Karpas-422 (cell line): Measurements from ENCODE around the gene CATSPER3. TPM values are rescaled to one million over a fixed set of nuclear protein-coding genes. Genes with fewer than 3 reads are reported as not detected.

Experiments used
- DNase-seq: peaks from one replicate; pipeline ENCODE4 v3.0.0-alpha.2; 2015
- H2AFZ ChIP-seq: fragments of 200-600 bp; sonication (generic); 2 replicates; pipeline ENCODE4 v1.6.1; 2014; ENCODE audit warnings: antibody characterized with exemption, low read length, mixed read lengths
- H3K27ac ChIP-seq: fragments of 200-600 bp; sonication (generic); 2 replicates; pipeline ENCODE4 v1.5.1; 2014; ENCODE audit warnings: mild to moderate bottlenecking, low read length, moderate library complexity
- H3K27me3 ChIP-seq: fragments of 200-600 bp; sonication (generic); 2 replicates; pipeline ENCODE4 v1.6.1; 2014; ENCODE audit warnings: low read length, mixed read lengths
- H3K36me3 ChIP-seq: fragments of 200-600 bp; sonication (generic); 2 replicates; pipeline ENCODE4 v1.6.1; 2014; ENCODE audit warnings: low read length, mixed read lengths; ENCODE audit not compliant: insufficient read depth
- H3K4me1 ChIP-seq: fragments of 200-600 bp; sonication (generic); 2 replicates; pipeline ENCODE4 v1.6.1; 2014; ENCODE audit warnings: mild to moderate bottlenecking, low read length, mixed read lengths
- H3K4me2 ChIP-seq: fragments of 200-600 bp; sonication (generic); 2 replicates; pipeline ENCODE4 v1.6.1; 2014; ENCODE audit warnings: low read length, low read depth, mild to moderate bottlenecking; ENCODE audit not compliant: poor library complexity, severe bottlenecking
- H3K4me3 ChIP-seq: fragments of 200-600 bp; sonication (generic); 2 replicates; pipeline ENCODE4 v1.5.1; 2014; ENCODE audit warnings: mild to moderate bottlenecking, antibody characterized with exemption, low read length, mixed read lengths
- H3K79me2 ChIP-seq: fragments of 200-600 bp; sonication (generic); 2 replicates; pipeline ENCODE4 v1.6.1; 2014; ENCODE audit warnings: mild to moderate bottlenecking, low read length, mixed read lengths
- H3K9ac ChIP-seq: fragments of 200-600 bp; sonication (generic); 2 replicates; pipeline ENCODE4 v1.6.0; 2014; ENCODE audit warnings: low read length
- H3K9me2 ChIP-seq: fragments of 200-600 bp; sonication (generic), shearing (Covaris generic); replicated peaks from 2 replicates; pipeline ENCODE4 v1.6.0; 2014; ENCODE audit warnings: mild to moderate bottlenecking, low read length, moderate library complexity; ENCODE audit not compliant: insufficient read depth
- H3K9me3 ChIP-seq: fragments of 300-700, 200-600 bp; sonication (generic); 2 replicates; pipeline ENCODE4 v1.6.1; 2014; ENCODE audit warnings: low read length, mixed read lengths
- H4K20me1 ChIP-seq: fragments of 200-600 bp; sonication (generic); 2 replicates; pipeline ENCODE4 v1.6.1; 2014; ENCODE audit warnings: mild to moderate bottlenecking, antibody characterized with exemption, low read length, low read depth; ENCODE audit not compliant: insufficient read depth
- total RNA-seq: library from RNA; depleted of rRNA; stranded (reverse); fragments of >200 nt; shearing (Covaris generic); gene quantifications from 2 replicates; pipeline ENCODE4 v1.2.3, GENCODE V29; 2014; ENCODE audit warnings: low replicate concordance

Gene CATSPER3
- total RNA-seq, 1 experiment from 2014 or later: not detected

DNA sequence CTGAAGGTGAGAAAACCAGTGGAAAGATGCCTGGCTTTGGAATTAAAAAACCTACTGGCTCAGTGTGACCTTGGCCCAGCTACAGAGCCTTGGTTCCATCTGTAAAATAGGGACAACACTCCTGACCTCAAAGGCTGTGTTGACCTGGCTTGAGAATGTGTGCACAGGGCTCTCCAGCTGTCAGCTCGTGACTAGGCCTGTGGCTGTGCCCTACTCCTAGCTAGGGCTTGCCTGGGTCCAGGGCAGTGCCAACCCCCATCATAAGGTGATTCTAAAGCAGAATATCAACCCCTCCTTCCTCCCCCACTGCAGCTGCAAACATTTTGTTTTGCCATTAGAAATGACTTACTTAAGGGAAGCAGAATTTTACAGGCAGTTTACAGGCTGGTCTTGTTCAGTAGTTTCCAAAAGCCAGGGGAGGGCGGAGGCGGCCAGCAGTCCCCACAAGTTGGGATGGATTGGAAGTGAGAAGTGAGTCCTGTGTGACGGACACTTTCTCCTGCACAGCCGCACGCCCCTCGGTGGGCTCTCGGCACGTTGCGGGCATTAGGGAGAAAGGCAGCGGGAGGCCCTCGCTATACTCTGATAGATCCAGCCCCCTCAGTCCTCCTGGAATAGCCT, 59.0 kb downstream of the CATSPER3 start:
- peak; percentile 74 for DNase-seq
- Histone ChIP-seq H3K9ac (no peak overlapping the region), H2AFZ (no peak overlapping the region), H3K27me3 (no peaks in the 10 kb centered on the region), H3K27ac (peak overlapping the region; percentile 60), H3K36me3 (peaks cover 34% of the 10 kb centered on the region), H3K4me1 (peaks cover 30% of the 10 kb centered on the region), H3K9me2 (no peaks in the 10 kb centered on the region), H3K79me2 (peaks cover 24% of the 10 kb centered on the region), H3K9me3 (no peaks in the 10 kb centered on the region), H3K4me2 (no peak overlapping the region), H4K20me1 (peaks cover 42% of the 10 kb centered on the region), H3K4me3 (no peak overlapping the region)

DNA sequence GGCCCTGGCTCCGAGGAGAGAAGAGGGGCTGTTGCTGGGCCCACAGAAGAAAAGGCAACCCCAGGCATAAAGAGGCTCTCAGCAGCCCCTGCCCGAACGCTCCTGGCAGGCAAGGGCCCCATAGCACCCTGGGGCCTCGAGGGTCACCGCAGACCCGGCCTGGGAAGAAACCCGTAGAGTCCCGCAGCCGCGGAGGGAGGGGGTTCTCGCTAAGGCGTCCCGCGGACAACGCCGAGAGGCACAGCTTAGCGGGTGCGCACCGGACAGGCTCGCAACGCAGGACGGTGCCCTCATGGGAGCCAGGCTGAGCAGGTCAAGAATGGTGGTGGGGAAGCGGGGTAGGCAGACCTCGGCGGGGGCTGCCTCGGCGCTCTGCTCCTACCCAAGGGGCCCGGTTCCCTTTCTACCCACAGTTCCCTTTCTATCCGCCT, 59.6 kb downstream of the CATSPER3 start:
- Histone ChIP-seq H4K20me1 (peaks cover 46% of the 10 kb centered on the region), H2AFZ (no peak overlapping the region), H3K9me2 (no peaks in the 10 kb centered on the region), H3K79me2 (peaks cover 30% of the 10 kb centered on the region), H3K4me3 (no peak overlapping the region), H3K9me3 (no peaks in the 10 kb centered on the region), H3K9ac (no peak overlapping the region), H3K27ac (0 out of 2 replicates have a peak overlapping the region, but pooled peaks have one; percentile 60), H3K27me3 (no peaks in the 10 kb centered on the region), H3K4me1 (peaks cover 32% of the 10 kb centered on the region), H3K36me3 (peaks cover 39% of the 10 kb centered on the region), H3K4me2 (no peak overlapping the region)
- no peak for DNase-seq

DNA sequence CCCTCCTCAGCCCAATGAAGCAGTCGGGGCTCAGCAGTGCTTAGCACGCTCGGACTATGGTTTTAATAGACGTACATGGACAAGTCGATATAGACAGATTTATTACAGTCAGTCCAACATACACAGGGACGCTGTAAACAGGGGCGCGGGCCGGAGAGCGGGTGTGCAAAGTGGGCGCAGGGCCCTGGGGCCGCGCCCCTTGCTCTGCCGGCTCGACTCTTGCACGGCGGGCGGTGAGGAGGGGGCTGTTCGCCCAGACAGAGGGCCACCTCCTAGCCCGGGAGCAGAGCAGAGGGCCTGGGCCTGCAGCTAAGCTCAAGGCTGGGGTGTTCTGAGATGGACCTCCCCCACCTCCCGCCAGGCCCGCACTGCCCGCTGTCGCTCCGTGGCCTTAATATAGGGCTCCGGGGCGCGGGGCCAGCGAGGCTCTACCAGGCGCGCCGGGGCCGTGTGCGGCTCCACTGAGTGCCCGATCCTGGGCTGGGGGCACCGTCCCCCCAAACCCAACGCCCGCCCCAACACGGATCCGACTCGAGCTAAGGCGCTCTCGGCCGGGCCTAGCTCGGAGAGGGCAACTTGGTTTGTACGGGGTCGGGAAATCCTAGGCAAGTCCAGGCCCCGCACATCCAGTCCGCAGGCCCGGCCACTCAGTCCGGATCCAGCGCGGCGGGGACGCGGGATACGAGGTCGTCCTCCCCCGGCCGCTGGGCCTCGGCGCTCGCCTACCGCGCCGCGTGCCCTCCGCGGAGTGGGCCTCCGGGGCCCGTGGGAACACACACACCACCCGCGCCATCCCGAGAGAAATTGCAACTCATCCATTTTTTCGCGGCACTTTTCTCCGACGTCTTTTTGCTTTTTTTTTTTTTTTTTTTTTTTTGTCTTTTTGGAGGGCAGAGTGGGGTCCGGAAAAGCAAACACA, 60.2 kb downstream of the CATSPER3 start:
- H3K36me3 ChIP-seq: peaks cover 45% of the 10 kb centered on the region

DNA sequence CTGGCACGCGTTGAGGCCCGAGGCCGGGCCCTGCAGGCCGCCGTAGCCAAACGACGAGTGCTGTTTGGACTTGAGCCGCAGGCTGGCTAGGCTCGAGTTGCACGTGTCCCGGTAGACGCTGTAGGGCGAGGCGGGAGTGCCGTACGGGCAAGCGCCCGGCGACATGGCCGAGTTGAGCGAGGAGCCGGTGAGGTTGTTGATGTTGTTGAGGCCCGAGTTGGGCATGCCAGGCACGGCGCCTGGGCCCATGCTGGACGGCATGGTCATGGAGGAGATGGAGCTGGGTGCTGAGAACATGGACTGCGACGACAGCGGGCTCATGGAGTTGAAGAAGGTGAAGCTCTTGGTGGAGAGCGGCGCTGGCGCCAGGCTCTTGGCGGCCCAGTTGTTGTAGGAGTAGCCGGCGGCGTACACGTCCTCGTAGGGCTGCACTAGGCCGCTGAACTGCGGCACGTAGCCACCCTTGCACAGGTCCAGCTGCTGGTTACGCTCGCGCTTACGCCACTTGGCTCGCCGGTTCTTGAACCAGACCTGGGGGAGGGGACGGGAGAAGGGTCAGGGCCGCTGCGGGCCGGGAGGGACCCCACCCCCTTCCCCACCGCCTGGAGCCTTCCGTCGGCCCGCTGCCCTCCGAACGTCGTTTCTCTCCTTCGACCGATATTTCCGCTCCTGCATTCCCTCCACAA, 61.2 kb downstream of the CATSPER3 start:
- Histone ChIP-seq H2AFZ (no peak overlapping the region), H3K27me3 (no peaks in the 10 kb centered on the region), H4K20me1 (peaks cover 46% of the 10 kb centered on the region), H3K4me1 (peaks cover 32% of the 10 kb centered on the region), H3K4me2 (no peak overlapping the region), H3K9ac (no peak overlapping the region), H3K36me3 (peaks cover 51% of the 10 kb centered on the region), H3K27ac (no peak overlapping the region), H3K79me2 (peaks cover 45% of the 10 kb centered on the region), H3K9me2 (no peaks in the 10 kb centered on the region), H3K9me3 (no peaks in the 10 kb centered on the region), H3K4me3 (no peak overlapping the region)
- DNase-seq: no peak

More for the DNA sequence above, 60.2 kb downstream of the CATSPER3 start:
- Histone ChIP-seq H2AFZ (no peak overlapping the region), H3K79me2 (peaks cover 36% of the 10 kb centered on the region), H3K4me3 (no peak overlapping the region), H3K9me3 (no peaks in the 10 kb centered on the region), H3K4me2 (no peak overlapping the region), H3K27ac (no peak overlapping the region), H3K27me3 (no peaks in the 10 kb centered on the region), H4K20me1 (peaks cover 46% of the 10 kb centered on the region), H3K4me1 (peaks cover 32% of the 10 kb centered on the region), H3K9ac (no peak overlapping the region), H3K9me2 (no peaks in the 10 kb centered on the region)
- DNase-seq: peak; percentile 59

DNA sequence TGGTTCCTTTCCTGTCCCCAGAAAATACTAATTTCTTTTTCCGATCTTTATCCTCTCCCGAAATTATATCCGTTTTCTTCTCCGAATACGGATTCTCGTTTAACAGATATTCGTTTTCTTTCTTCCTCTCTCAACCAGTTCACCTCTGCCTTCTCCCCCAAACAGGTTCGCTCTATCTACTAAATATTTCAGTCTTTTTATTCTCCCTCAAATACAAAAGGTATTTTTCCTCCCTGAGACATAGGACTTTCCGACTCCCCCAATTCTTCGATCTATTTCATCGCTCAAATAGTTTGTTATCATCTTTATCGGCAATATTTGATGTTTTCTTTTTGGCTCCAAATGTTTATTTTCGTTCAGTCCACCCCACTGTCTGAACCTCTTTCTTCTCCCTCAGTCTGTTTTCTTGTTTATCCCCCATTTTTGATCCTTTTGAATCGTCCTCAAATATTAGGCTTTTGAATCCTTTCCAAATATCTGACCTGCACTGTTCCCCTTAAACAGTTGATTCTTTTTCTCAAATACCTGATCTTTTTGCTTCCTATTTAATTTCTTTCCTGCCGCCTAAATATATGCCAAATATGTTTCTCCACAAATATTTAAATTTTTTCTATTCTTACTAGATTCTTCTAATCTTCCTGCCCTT, 61.9 kb downstream of the CATSPER3 start:
- no peak overlapping the region for H3K4me2 ChIP-seq
- peaks cover 51% of the 10 kb centered on the region for H3K36me3 ChIP-seq
- no peak overlapping the region for H2AFZ ChIP-seq
- DNase-seq: no peak
- peaks cover 46% of the 10 kb centered on the region for H4K20me1 ChIP-seq
- H3K9ac ChIP-seq: no peak overlapping the region
- H3K27ac ChIP-seq: peak overlapping the region; percentile 97
- no peaks in the 10 kb centered on the region for H3K9me3 ChIP-seq
- H3K79me2 ChIP-seq: peaks cover 47% of the 10 kb centered on the region
- H3K4me3 ChIP-seq: no peak overlapping the region
- H3K4me1 ChIP-seq: peaks cover 33% of the 10 kb centered on the region
- H3K9me2 ChIP-seq: no peaks in the 10 kb centered on the region
- no peaks in the 10 kb centered on the region for H3K27me3 ChIP-seq

DNA sequence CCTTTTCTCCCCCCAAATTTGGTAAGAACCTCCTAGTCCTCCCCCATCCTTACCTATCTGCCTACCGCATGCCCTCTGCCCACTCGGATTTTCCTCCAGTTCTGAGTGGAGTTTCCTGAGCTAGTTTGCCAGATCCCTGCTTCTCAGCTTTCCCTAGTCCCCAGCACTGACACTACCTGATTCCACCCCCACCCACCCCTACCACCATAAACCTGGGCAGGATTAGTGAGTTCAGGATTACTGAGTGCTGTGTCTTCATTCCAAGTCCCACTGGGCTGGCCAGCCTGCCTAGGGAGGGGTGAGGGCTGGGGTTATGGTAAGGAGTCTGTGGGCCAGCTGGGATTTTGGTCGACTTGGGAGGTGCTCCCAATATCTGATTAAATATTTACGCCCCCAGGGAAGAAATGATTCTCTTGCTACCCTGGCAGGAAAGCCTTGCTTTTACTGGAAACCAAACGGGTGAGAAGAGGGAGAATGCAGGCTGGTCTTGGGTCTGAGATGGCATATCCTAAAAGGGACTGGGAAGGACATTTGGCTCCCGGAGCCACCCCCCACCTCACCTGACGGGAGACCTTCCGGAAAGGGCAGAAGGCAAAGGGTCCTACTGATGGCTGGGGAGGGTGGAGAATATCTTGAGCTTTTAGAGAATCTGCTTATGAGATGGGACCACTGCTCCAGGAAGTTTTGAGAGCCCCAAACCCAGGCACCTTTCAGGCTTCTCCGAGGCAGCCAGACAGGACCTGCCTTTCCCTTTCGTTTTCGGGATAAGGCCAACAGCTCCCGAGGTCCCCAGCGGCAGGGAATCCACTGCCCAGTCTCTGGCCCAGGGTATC, 62.6 kb downstream of the CATSPER3 start:
- peaks cover 40% of the 10 kb centered on the region for H3K4me1 ChIP-seq
- H3K4me3 ChIP-seq: peak overlapping the region; percentile 13; the same call in 1 of the 2 replicates
- no peaks in the 10 kb centered on the region for H3K9me2 ChIP-seq
- H3K4me2 ChIP-seq: peak overlapping the region; percentile 76
- DNase-seq: no peak
- peaks cover 51% of the 10 kb centered on the region for H3K36me3 ChIP-seq
- H4K20me1 ChIP-seq: peaks cover 46% of the 10 kb centered on the region
- no peaks in the 10 kb centered on the region for H3K27me3 ChIP-seq
- no peaks in the 10 kb centered on the region for H3K9me3 ChIP-seq
- H3K27ac ChIP-seq: peak overlapping the region; percentile 97
- peak overlapping the region; percentile 98; the same call in 1 of the 2 replicates for H3K9ac ChIP-seq
- peaks cover 55% of the 10 kb centered on the region for H3K79me2 ChIP-seq
- no peak overlapping the region for H2AFZ ChIP-seq

DNA sequence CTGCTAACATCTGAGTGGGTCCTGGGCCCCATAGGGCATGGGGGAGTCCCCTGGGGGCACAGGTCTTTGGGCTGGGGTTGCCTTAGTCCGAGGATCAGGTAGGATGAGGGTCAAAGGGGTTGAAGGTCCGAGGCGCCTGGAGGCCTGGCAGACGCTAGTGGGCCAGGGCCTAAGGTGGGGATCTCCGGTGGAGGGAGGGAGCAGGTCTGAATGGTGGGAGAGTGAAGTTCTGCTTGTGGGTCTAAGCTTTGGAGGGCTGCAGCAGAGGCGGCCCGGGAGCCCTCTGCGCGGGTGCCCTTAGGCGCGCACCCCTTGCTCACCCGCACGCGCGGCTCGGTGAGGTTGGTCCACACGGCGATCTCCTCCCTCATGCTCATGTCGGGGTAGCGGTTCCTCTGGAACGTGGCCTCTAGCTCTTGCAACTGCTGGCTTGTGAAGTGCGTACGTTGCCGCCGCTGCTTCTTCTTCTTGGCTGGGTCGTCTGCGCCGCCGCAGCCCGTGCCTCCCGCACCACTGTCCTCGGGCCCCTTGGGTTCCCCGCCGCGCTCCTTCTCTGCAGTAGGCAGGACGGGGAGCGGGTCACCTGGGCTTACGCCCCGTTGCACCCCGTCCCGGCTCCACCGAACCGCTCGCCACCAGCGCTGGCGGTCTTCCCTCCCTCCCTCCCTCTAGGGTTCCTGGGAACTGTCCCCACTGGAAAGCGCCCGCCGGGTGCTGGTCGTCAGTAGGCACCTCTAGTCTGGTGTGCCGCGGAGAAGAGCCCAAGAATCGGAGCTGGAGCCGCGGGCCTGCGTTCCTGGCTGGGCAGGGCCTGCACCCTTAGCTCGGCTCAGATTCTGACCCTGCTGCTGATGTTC, 63.5 kb downstream of the CATSPER3 start:
- Histone ChIP-seq H3K4me1 (peaks cover 49% of the 10 kb centered on the region), H4K20me1 (peaks cover 46% of the 10 kb centered on the region), H3K27me3 (no peaks in the 10 kb centered on the region), H3K27ac (peak overlapping the region; percentile 97), H3K79me2 (peaks cover 56% of the 10 kb centered on the region), H3K9ac (peak overlapping the region; percentile 98), H3K4me3 (peak overlapping the region; percentile 90), H2AFZ (no peak overlapping the region), H3K4me2 (peak overlapping the region; percentile 76), H3K9me2 (no peaks in the 10 kb centered on the region), H3K36me3 (peaks cover 51% of the 10 kb centered on the region), H3K9me3 (no peaks in the 10 kb centered on the region)
- no peak for DNase-seq
